ENCODE measurements around the gene SF3B3. TPM values are rescaled to one million over a fixed set of nuclear protein-coding genes. Genes with fewer than 3 reads are reported as not detected.

The SF3B3 gene
- polyA plus RNA-seq, 1 donor (not counting 4 experiments of a cell fraction or from before 2014, with no cell fraction given) = 142 TPM

DNA sequence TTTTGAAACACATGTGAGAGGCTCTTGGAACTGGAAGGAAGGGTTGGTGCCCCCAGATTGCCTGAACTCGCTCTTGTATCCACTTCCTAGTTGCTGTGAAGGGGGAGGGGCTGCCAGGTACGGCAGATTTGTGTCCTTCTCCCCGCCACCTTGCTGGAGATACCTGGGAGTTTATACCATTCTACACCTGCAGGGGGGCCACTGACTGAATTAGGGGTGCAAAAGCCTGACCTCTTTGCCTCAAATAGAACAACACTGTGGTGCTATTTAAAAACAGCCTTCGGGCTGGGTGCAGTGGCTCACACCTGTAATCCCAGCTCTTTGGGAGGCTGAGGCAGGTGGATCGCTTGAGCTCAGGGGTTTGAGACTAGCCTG lies 87.6 kb downstream of the SF3B3 start:
- H3K4me2 ChIP-seq (ENCODE audit: control insufficient read depth, extremely low read depth, insufficient read depth, low read depth, low read length) = no peak overlapping the region
- no peaks in the 10 kb centered on the region for H3K4me1 ChIP-seq (ENCODE audit: control insufficient read depth, extremely low read depth, insufficient read depth, low read length)
- DNase-seq (ENCODE audit: low read depth, low spot score) = no peak
- no peaks in the 10 kb centered on the region for H3K9me1 ChIP-seq (ENCODE audit: control insufficient read depth, extremely low read depth, insufficient read depth, low read length)
- no peaks in the 10 kb centered on the region for H3K36me3 ChIP-seq (ENCODE audit: control insufficient read depth in 2 of 2, extremely low read depth in 1 of 2, insufficient read depth in 2 of 2, low read length in 2 of 2)
- no peak for FAIRE-seq
- no peaks in the 10 kb centered on the region for H3K79me2 ChIP-seq (ENCODE audit: control insufficient read depth, insufficient read depth, low read length)
- H3K27me3 ChIP-seq (ENCODE audit: control insufficient read depth, extremely low read depth, insufficient read depth, low read length) = no peaks in the 10 kb centered on the region
- dilution Hi-C loops (cut with MboI; ENCODE audit: extremely low pct_ligation_motif_present, low sequenced_read_pairs) = no loop called here
- H3K27ac ChIP-seq (ENCODE audit: control insufficient read depth, insufficient read depth, low read length) = no peak overlapping the region
- H4K20me1 ChIP-seq (ENCODE audit: control insufficient read depth, extremely low read depth, insufficient read depth, low read length) = no peaks in the 10 kb centered on the region
- TF ChIP-seq, protein P1, sequence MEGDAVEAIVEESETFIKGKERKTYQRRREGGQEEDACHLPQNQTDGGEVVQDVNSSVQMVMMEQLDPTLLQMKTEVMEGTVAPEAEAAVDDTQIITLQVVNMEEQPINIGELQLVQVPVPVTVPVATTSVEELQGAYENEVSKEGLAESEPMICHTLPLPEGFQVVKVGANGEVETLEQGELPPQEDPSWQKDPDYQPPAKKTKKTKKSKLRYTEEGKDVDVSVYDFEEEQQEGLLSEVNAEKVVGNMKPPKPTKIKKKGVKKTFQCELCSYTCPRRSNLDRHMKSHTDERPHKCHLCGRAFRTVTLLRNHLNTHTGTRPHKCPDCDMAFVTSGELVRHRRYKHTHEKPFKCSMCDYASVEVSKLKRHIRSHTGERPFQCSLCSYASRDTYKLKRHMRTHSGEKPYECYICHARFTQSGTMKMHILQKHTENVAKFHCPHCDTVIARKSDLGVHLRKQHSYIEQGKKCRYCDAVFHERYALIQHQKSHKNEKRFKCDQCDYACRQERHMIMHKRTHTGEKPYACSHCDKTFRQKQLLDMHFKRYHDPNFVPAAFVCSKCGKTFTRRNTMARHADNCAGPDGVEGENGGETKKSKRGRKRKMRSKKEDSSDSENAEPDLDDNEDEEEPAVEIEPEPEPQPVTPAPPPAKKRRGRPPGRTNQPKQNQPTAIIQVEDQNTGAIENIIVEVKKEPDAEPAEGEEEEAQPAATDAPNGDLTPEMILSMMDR (optimal IDR thresholded peaks at IDR 0.05 in 1 of 3, IDR thresholded peaks at IDR 0.05 in 1 of 3, conservative IDR thresholded peaks at IDR 0.05 in 1 of 3; ENCODE audit: extremely low read depth in 1 of 3, insufficient read depth in 2 of 3, low read length in 3 of 3) = no peak
- TF ChIP-seq EZH2 (IDR thresholded peaks at IDR 0.05; ENCODE audit: low read length) = no peak
- no peak overlapping the region for H3K9ac ChIP-seq (ENCODE audit: control insufficient read depth, extremely low read depth, insufficient read depth, low read length)
- H3K9me3 ChIP-seq (ENCODE audit: control insufficient read depth, low read depth, low read length) = no peaks in the 10 kb centered on the region
- no peak overlapping the region for H2AFZ ChIP-seq (ENCODE audit: control insufficient read depth, low read length)
- no peak overlapping the region for H3K4me3 ChIP-seq (ENCODE audit: control insufficient read depth in 2 of 3, extremely low read depth in 1 of 3, insufficient read depth in 2 of 3, low read depth in 1 of 3, low read length in 3 of 3)

DNA sequence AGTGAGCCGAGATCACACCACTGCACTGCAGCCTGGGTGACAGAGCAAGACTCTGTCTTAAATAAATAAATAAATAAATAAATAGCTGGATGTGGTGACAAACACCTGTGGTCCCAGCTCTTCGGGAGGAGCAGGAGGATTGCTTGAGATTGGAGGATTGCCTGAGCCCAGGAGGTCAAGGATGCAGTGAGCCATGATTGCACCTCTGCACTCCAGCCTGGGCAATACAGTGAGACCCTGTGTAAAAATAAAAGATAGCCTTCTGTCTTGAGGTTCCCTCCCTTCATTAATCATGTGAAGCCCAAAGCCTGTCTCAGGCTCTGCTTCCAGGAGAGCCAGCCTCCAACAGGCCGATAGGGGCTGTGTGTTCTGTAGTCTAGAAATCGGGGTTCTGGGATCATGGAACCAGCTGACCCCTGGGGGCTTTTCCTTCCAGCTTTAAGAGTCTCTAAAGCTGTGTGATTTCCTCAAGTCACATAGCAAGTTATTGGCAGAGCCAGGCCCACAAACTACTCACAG lies 88.2 kb downstream of the SF3B3 start:
- FAIRE-seq (no peak), DNase-seq (ENCODE audit: low read depth, low spot score) (no peak)
- Histone ChIP-seq H3K9me3 (ENCODE audit: control insufficient read depth, low read depth, low read length) (no peaks in the 10 kb centered on the region), H2AFZ (ENCODE audit: control insufficient read depth, low read length) (no peak overlapping the region), H3K4me3 (ENCODE audit: control insufficient read depth in 2 of 3, extremely low read depth in 1 of 3, insufficient read depth in 2 of 3, low read depth in 1 of 3, low read length in 3 of 3) (no peak overlapping the region), H3K79me2 (ENCODE audit: control insufficient read depth, insufficient read depth, low read length) (no peaks in the 10 kb centered on the region), H4K20me1 (ENCODE audit: control insufficient read depth, extremely low read depth, insufficient read depth, low read length) (no peaks in the 10 kb centered on the region), H3K9ac (ENCODE audit: control insufficient read depth, extremely low read depth, insufficient read depth, low read length) (no peak overlapping the region), H3K9me1 (ENCODE audit: control insufficient read depth, extremely low read depth, insufficient read depth, low read length) (no peaks in the 10 kb centered on the region), H3K4me2 (ENCODE audit: control insufficient read depth, extremely low read depth, insufficient read depth, low read depth, low read length) (no peak overlapping the region), H3K4me1 (ENCODE audit: control insufficient read depth, extremely low read depth, insufficient read depth, low read length) (no peaks in the 10 kb centered on the region), H3K36me3 (ENCODE audit: control insufficient read depth in 2 of 2, extremely low read depth in 1 of 2, insufficient read depth in 2 of 2, low read length in 2 of 2) (no peaks in the 10 kb centered on the region), H3K27me3 (ENCODE audit: control insufficient read depth, extremely low read depth, insufficient read depth, low read length) (no peaks in the 10 kb centered on the region), H3K27ac (ENCODE audit: control insufficient read depth, insufficient read depth, low read length) (no peak overlapping the region)
- dilution Hi-C loops (cut with MboI; ENCODE audit: extremely low pct_ligation_motif_present, low sequenced_read_pairs) = no loop called here
- no peak for TF ChIP-seq EZH2 (IDR thresholded peaks at IDR 0.05; ENCODE audit: low read length)
- TF ChIP-seq, protein P1 (optimal IDR thresholded peaks at IDR 0.05 in 1 of 3, IDR thresholded peaks at IDR 0.05 in 1 of 3, conservative IDR thresholded peaks at IDR 0.05 in 1 of 3; ENCODE audit: extremely low read depth in 1 of 3, insufficient read depth in 2 of 3, low read length in 3 of 3) = no peak
